GM21717 (cell line): ENCODE measurements around the gene FAM241A.
"Not testable (repeated sequence)": the region's sequence is repeated elsewhere in the genome, so short reads cannot be mapped to it uniquely, and the experiment has no call there.

Experiments used
- ATAC-seq: cut with Tn5 transposase; IDR thresholded peaks from one replicate; pipeline ENCODE4 v1.9.1; 2021; ENCODE audit warnings: mild to moderate bottlenecking, moderate library complexity; ENCODE audit not compliant: unreplicated experiment

FAM241A gene

GRCh38 chr4:112145326-112145789 lies at the start of gene FAM241A:
Gene FAM241A (plus strand): TSS chr4:112145454. CDS start chr4:112145581, 127 bp downstream.
- peak; percentile 93 for ATAC-seq

- ATAC-seq, result no peak
Observed at GRCh38 chr4:112098841-112099530, 46.3 kb upstream of the FAM241A start.

DNA sequence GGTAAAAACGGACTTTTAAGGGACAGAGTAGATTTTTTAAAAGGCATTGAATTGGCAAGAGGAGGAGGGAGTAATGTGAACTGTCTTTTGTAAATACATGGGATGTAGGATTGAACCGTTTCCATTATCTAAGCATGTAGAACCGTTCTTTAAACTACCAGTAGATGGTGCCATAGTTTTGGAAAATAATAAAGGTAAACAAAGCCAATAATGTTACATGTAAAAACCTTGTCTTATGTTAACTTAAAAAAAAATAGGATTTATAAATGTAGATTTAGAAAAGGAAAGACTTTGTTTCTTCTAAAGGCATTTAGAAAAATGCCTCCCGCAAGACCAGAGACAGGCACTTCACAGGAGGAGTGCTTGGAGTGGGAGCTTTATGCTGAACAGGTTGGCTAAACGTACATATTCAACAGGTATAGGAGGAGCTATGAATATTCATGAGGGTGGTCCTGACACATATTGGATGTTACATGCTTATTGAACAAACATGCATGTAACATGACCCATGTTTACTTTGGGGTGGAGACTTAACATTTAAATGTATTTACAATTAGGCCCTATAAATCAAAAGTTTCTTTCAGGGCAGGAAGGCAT lies 45.5 kb upstream of the FAM241A start:
- peak; percentile 76 for ATAC-seq

DNA sequence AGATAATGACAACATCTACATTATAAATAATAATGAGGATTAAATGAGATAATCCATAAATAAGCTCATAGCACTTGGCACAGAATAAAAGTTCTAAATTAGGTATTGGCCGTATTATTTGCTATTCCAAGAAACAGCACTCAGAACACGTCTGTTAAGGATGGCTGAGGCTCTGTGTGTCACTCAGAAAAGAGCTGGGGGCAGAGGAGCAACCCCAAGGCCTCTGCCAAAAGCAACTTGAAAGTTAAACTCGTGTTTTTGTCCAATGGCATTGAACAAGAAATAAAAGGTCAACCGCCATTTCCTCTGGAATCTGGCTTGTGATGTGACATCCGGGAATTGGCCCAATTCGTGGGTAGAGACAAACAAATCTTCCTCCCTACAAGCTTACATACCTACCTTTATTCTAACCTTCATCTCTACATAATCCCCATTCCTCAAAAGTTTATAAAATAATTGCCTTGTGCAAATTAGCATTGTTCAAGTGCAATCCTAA lies 42.3 kb upstream of the FAM241A start:
- no peak for ATAC-seq

DNA sequence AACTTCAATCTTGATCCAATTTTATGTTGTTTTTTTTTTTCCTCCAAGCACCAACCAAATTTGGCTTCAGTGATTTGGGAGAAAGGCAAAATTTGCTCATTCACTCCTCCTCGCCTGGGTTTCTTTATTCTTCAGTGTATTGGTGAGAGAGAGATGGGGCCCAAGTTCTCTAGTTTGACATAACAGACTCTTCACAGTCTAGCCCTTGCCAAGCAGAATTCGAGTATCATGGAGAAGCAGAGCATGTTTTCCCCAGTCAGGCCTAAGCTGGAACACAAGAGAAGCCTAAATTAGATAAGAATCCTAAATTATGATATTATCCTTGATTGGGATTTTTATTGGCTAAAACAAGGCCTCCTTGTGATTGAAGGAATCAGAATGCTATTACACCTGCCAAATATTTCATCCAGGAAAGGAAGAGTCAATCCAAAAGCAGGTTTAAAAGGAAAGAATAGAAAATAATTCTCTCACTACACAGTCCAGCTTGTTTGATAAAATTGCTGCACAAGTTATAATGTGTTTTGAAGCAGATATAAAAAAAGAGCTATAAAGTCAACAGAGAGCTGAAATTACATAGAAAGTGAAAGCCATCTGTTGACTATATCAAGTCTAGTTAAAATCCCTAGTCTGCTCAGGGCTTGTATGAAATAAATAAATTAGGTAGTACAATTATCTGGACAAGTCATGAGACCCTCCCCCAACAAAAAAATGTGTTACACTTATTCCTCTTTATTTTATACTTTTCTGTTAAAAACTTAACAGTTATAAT lies 39.9 kb upstream of the FAM241A start:
- ATAC-seq, result no peak

GRCh38 chr4:112109360-112110058 lies 35.7 kb upstream of the FAM241A start:
- ATAC-seq, result peak; percentile 89

- ATAC-seq, result no peak
Observed at GRCh38 chr4:112110059-112110425, 35.2 kb upstream of the FAM241A start.

DNA sequence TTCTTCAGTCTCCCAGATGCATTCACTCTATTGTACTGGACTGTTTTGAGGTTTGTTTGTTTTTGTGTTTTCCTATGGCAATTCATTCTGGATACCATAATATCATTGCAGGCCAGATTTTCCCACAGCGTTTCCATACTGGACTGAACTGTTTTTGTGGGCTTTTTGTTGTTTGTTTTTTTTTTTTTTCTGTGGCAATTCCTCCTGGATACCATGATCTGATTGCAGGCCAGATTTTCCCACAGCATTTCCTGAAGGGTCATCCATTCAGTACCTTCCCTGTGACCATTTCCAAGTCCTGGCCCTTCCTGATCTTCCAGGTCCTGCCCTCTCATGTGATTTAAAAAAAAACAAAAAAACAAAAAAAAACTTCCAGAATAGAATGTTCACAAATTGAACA lies 33.9 kb upstream of the FAM241A start:
- ATAC-seq, result no peak

DNA sequence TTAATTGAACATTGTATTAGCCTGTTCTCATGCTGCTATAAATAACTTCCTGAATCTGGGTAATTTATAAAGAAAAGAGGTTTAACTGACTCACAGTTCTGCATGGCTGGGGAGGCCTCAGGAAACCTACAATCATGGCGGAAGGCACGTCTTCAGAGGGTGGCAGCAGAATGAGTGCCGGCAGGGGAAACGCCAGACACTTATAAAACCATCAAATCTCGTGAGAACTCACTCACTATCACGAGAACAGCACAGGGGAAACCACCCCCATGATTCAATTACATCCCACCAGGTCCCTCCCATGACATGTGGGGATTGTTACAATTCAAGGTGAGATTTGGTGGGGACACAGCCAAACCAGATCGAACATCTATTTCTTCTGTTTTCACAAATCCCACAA lies 33.2 kb upstream of the FAM241A start:
- ATAC-seq, result not testable (repeated sequence)

DNA sequence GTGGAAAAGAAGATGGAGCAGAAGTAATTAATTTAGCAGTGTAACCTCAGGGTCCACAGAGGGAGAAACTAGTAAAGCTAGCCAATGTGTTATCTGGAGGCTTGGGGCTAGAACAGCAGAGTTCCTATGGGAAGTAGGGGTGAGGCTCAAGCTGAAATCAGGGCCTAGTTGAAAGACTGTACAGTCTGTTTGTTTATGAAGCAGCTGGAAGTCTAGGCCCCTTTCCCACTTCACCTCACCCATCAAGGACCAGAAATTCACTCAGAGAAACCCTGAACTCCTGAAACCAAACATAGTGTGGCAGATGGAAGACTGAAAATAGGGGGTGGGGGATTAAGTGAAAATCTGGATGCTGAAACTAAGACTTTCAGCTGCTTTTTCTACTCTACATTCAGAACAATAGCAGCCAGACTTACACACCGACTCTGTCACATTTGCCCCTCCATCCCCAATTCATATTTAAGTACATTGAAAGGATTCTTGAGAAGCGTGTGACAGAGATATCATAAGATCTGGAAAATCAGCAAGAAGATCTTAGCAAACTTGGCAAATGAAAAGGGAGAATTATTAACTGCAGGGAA lies 32.6 kb upstream of the FAM241A start:
- ATAC-seq, result no peak

- ATAC-seq, result no peak
Observed at GRCh38 chr4:112113864-112114263, 31.4 kb upstream of the FAM241A start.

DNA sequence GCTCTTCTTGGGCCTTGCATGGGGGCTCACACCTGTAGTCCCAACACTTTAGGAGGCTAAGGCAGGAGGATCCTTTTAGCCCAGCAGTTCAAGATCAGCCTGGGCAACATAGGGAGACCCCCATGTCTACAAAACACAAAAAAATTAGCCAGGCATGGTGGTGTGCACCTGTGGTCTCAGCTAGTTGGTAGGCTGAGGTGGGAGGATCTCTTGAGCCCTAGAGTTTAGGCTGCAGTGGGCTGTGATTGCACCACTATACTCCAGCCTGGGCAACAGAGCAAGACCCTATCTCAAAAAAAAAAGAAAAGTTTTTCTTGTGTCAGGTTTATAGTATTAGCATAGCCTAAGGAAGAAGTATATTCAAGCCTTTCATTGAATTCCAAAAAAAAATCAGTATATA lies 30.8 kb upstream of the FAM241A start:
- no peak for ATAC-seq

DNA sequence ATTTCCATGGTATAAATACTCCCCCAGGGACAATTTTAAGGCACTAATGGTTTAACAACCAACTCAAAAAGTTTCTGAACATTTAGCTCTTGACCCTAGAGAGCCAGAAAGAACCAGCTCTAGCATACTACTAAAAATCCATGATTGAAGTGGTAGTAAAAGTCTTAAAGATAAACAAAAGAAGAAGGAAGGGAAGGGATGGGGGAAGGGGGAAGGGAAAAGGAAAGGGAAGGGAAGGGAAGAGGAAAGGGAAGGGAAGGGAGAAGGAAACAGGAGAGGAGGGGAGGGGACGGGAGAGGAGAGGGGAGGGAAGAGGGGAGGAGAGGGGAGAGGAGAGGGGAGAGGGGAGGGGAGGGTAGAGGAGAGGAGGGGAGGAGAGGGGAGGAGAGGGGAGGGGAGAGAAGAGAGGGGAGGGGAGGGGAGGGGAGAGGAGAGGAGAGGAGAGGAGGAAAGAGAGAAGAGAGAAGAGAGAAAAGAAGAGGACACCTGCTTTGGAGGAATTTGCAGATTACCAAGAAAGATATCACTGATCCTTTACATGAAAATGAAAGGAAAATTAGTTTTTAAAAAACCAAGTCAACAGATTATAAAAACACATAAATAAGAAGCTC lies 26.4 kb upstream of the FAM241A start:
- ATAC-seq, result no peak

- peak; percentile 94 for ATAC-seq
Observed at GRCh38 chr4:112119353-112119783, 25.9 kb upstream of the FAM241A start.

DNA sequence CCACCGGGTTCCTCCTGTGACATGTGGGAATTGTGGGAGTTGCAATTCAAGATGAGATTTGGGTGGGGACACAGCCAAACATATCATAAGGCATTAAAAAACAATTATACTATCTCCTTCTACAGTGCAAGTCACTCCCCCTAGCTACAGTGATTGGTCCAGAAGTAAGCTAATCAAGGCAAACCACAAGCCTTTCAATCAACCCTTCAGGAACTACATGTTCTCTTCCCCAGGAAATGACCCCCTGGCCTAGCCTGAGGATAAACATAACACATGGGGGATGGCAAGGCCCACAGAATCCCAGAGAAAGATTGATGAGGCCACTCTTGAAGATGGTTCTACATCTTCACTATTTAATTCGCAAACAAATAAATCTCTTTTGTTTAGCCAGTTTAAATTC lies 25.2 kb upstream of the FAM241A start:
- no peak for ATAC-seq

DNA sequence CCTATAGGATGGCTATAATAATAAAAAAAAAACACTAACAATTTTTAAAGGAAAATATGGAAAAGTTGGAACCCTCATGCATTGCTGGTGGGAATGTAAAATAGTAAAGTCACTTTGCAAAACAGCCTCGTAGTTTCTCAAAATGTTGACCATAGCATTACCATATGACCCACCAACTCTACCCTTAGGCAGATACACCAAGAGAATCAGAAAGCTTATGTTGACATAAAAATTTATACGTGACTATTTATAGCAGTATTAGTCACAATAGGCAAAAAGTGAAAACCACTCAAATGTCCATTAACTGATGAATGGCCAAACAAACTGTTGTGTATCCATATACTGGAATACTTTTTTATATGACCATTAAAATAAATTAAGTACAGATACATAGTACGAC lies 19.8 kb upstream of the FAM241A start:
- ATAC-seq, result no peak

DNA sequence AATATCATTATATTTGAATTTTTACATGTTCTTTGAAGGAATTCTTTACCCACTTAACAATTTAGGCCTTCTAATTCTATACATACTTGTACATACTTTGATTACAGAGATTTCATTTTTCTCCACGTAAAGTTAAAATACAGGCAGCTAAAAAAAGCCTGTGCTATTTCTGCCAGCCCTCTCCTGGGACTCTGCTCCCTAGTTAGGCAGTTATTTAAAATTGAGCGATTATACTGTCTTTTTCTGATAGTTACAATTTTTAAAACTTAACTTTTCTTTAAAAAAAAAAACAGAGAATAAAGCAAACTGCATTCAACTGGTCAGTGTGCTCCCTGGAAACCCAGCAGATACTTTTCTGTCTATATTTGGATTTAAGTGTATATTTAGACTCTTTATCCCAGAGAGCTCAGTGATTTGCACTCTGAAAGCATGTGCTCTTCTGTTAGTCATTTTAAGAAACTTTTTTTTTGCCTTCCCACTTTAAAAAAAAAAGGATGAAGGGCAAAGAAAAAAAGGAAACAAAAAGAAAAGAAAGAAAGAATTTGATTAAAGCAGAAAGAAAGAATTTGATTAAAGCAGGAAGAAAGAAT lies 18.1 kb upstream of the FAM241A start:
- ATAC-seq, result no peak

- no peak for ATAC-seq
Observed at GRCh38 chr4:112127803-112128202, 17.5 kb upstream of the FAM241A start.

DNA sequence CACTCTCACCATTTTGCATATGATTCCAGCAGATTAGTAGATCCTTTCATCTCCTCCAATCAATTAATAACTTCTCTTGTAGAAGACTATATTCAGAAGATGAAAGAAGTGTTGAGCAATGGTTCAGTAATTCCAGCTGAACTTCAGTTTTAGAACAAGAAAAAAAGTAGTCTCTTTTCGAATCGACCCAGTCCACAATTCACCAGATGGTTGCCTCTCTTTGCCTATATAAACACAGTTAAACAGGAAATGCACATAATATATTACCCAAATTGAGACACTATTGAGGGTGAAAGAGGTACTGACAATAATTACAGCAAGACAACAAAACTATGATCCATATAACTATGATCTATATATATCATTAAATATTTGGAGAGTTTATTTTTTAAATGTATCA lies 16.8 kb upstream of the FAM241A start:
- ATAC-seq, result no peak

GRCh38 chr4:112130906-112131305 lies 14.3 kb upstream of the FAM241A start:
- no peak for ATAC-seq
